ENCODE data around the gene ZDHHC17. TPM values are rescaled to one million over a fixed set of nuclear protein-coding genes. Genes with fewer than 3 reads are reported as not detected.

The ZDHHC17 gene
- total RNA-seq, 1 donor from 2014 or later = 51.5 TPM

DNA sequence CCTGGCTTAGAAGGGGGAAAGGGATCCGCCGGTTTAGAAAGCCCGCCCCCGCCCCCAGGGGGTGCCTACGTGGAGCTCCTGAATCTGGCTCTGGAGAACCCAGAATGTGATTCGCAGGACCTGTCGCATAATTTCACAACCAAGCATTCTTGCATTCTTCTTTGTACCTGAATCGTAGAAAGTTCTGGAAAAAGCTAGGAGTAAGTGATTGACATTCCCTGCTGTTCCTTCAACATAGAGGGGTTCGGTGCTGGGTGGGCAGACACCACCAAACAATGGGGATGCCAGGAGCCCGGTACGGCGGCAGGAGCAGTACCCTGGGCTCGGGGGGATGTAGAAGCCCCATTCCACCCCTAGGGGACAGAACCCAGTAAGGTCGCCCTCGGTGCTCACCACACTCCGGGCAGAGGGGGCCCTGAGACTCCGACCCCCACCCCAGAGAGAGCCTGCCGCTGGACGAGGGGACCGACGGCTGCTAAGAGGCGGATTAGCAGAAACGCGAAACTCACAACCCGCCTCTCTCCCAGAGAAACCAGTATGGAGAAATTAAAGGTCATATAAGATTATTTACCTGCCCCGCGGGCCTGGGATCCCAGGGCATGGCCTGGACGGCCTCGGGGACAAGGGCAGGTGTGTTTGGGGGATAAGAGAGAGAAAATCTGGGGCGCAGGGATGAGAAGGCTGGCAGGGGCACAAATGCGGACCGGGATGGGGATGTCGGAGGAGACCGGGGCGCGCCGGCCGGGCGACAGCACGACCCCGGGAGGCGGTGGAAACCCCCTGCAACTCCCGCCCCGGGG is 114.4 kb downstream of the ZDHHC17 start:
- DNase-seq (ENCODE audit: low spot score) = peak; percentile 45

DNA sequence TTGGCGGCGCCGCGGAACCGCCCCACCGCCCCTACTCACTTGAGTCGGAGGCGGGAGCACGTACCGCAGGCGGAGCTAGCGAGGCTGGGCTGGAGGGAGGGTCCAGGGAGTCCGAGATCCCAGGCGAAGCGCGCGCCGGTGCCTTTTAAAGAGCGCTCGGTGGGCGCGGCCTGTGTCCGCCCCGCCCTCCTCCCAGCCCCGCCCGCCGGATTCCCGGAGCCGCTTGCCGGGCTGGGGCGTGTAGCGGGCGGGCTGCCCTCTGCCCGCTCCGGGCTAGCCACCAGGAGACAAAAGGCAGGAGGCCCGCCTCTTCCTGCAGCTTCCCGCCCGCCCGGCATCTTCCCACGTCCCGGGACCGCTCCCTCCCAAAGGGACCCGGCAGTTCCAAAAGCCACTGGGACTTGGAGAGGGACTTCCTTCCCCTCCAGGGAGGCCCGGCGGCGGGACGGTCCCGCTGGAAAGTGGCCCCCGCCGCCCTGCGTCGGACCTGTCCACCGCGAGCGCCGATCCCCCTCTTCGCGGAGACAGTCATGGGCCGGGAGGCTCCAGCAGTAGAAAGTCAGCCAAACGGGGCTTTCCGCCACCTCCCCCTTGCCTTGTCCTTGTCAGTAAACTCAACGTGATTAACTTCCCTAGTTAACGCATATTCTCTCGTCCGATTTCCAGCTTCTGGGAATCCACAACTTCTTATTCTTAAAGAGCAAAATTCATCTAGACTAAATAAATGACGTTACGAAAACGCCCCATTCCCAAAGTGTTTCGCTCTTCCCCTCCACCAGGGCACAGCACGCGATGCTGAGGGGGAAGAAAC is 115.2 kb downstream of the ZDHHC17 start, which contains the start of gene CSRP2:
TSS of gene CSRP2 (minus strand) at position 121 of the 811 bp plus-strand sequence. CDS start 12,759 bp downstream, outside the sequence.
- peak; percentile 91 for DNase-seq (ENCODE audit: low spot score)

DNA sequence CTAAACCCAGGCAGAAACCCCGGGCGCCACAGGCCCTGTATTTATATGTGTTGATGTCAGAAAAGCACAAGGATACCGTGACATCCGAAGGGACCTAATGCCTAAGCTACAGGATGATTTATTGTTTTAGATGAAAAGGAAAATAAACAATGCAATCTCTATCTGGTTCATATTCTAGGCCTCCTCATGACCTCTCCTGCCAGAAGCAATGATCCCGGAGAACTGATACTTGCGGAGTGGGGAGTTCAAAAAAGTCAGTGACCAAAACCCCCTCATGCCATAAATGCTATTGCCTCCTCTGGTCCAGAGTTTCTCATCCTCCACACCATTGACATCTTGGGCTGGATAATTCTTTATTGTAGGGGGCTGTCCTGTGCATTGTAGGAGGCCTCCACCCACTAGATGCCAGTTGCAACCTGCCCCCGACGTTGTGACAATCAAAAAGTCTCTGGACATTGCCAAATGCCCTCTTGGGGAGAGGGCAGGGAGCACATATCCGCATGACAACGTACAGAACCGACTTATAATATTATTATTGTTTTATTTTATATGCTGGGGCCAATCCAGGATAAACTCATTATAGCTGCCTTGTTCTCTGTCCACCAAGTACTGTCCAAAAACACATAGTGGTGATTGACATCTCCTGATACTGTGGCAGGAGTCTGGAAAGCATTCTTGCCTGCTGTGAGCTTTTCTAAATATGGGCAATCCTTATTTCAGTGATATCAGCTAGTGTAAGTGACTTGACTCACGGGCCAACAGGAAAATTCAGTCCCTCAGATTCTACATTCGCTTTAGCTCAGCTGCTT is 116.0 kb downstream of the ZDHHC17 start:
- no peak for DNase-seq (ENCODE audit: low spot score)

DNA sequence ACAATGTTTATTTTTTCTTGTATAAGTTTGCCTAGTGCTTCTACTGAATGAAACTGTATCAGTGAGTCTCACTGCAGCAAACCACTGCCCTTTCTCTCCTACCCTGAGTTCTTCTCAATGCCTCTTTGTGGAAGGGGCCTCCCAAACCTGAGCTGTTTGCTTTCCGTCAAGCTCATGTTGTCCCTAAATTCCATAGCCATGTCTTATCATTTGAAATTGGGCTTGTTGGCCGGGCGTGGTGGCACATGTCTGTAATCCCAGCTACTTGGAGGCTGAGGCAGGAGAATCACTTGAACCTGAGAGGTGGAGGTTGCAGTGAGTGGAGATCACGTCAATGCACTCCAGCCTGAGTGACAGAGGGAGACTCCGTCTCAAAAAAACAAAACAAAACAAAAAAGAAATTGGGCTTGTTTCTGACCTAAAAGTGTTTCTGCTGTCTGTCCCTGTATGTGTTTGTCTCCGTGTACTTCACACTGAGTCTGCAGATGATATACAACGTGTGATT is 116.7 kb downstream of the ZDHHC17 start:
- no peak for DNase-seq (ENCODE audit: low spot score)

DNA sequence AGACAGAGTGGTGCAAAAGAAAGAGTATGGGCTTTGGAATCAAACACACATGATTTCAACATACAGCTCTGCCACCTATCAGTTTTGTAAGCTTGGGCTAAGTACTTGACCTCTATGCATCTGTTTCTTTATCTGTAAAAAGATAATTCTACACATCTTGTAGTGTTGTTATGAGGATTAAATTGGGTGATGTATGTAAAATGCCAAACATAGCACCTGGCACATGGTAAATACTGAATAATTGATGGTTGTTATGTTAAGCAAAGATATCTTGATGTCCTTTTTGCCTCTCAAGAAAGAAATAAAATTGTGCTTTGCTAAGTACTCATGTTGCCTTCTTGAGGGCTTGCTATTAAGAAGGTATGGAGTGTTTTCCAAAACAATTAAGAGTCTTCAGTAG is 117.2 kb downstream of the ZDHHC17 start:
- no peak for DNase-seq (ENCODE audit: low spot score)

DNA sequence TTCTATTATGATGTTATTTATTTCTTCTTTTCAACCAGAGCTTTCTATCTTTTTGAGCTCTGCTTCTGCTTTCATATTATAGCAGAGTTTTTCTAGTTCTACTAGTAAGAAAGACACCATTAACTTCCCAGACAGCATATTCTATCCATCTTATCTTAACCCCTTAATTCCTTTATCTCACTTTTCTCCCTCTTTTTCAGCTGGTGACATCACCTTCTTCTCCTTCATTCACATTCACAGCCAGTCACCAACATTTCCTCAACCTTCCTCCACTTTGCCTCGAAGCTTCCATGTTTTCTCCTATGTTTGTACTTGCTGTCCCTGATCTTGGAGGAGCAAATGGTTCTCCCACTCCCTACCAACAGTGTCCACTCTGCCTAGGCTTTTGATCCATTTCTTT is 118.5 kb downstream of the ZDHHC17 start:
- no peak for DNase-seq (ENCODE audit: low spot score)

DNA sequence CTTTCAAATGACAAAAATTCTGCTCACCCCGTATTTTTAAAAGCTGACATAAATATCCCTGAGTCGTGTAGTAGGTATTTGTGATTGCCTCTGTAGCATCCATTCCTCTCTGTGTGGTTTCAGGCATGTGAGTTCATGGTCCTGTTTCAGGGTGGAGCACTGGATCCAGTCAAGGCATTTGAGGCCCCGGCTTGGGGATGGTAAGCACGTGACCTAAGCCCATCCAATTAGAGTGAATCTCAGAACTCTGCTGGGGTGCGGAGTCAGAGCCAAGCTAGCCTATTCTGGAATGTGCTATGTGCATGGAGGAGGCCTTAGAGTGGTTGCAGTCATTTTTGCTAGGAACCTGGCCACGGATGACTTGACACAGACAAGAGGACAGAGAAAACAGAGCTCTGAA is 119.2 kb downstream of the ZDHHC17 start:
- DNase-seq (ENCODE audit: low spot score) = no peak

DNA sequence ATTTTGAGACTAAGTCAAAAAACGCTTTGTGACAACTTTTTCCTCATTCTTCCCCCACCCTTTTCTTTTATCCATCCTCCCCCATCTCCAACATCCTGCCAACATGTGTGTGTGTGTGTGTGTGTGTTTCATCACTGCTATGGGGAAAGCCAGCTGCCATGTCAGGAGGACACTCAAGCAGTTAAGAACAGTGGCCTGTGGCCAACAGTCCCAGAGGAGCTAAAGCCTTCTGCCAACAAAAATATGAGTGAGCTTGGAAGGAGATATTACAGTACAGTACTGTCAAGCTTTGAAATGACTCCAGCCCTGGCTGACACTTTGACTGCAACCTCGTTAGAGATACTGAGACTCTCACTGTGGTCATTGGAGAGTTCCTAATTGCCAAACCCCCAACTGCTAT is 119.9 kb downstream of the ZDHHC17 start:
- no peak for DNase-seq (ENCODE audit: low spot score)

DNA sequence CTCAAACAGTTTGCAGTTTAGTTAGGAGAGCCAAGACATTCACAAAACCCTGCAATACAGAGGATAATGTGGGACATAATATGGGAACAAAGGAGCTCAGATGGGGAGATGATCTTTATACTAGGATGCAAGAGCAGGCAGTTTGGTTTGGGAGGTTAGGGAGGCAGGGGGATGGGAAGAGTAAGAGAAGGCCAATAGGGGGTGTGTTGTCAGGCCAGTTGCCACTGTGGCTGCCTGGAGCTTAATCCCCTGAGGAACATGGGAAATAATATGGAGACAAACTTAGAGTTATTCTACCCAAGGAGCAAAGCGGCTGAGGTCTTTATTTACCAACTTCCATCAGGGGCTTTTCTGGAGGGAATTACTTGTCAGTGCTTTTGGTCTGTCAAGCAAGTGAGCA is 124.9 kb downstream of the ZDHHC17 start:
- no peak for DNase-seq (ENCODE audit: low spot score)

DNA sequence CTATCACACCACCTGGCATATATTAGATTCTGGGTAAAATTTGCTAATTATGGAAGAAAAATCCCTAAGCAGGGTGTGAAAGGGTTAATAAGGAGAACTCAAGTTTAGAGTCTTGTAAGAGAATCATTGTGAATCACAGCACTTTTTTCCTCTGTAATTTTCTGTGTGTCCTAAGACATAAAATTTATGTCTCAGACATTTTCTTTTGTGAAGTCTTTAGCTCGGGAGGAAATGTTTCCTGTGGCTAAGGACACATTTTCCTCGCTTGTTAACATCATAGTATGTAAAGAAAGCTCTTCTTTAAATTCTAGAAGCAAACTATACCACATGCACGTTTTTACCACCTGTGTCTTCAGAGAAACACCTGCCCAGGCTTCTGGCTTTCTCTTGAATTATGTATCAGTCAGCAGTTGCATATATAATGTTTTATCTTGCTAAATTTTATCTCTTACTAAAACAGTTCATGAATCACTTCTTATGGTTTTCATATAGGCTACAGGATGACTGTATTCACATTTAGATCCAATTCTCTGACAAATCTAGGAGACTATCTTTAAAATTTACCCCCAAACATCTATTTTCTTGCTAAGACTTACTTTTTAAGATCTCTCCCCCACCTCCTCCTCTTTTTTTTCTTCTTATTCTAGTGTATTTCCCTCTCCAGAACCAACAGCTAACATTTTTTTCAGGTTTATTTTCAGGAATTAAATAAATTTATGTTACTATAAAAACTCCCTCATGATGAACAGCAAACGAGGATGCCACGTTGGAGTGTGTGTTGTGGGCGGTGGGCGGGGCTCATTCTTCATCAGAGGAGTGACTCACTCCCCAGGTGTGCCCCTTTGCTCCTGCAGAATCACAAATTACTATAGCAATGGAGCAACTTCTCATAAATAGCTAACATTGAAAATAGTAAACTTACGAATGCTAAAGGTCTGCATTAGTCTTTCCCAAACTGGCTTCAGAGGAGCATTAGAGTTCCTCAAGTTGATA is 126.5 kb downstream of the ZDHHC17 start:
- no peak for DNase-seq (ENCODE audit: low spot score)

DNA sequence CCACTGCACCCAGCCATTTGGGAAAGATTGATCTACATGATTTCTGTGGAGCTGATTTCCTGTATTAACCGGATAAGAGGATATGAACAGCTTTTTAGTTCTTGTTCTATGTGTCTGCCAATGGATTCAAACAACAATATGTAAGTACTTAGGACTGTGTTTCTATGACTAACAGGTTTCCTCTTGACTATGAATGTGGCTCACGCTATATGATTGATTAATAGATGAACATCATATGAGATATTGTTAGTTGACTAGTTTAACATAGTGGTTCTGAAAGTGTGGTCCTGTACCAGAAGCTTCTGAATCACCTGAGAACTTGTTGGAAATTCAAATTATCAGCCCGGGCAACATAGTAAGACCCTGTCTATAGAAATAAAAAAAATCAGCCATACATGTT is 127.7 kb downstream of the ZDHHC17 start:
- DNase-seq (ENCODE audit: low spot score) = no peak

DNA sequence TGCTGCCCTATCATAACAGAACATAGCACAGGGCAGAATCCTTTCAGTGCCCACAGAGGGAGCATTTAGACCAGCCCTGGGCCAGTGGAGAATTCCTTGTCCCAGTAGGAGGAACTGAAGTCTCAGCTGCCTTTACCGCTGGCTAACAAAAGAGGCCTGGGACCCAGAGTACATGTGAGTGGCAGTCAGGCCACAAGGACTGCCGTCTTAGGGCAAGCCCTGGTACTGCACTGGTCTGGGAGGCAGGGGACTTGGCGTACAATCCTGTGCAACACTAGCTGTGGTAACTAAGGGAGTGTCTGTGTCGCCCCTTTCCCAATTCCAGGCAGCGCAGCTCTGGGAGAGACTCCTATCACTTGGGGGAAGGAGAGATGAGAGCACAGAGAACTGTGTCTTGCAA is 131.9 kb downstream of the ZDHHC17 start:
- DNase-seq (ENCODE audit: low spot score) = no peak

DNA sequence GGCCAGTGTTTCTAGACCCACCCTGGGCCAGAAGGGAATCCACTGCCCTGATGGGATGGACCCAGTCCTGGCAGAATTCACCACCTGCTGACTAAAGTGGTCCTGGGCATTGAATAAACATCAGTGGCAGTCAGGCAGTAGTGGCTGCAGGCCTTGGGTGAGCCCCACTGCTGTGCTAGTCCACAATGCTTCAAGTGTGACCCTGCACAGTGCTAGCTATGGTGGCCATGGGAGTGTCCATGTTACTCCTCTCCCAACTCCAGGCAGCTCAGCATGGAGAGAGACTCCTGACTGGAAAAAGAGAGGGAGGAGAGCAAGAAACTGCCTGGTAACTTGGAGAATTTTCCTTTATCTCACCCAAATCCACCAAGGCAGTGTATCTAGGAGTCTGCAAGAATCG is 132.4 kb downstream of the ZDHHC17 start:
- no peak for DNase-seq (ENCODE audit: low spot score)

DNA sequence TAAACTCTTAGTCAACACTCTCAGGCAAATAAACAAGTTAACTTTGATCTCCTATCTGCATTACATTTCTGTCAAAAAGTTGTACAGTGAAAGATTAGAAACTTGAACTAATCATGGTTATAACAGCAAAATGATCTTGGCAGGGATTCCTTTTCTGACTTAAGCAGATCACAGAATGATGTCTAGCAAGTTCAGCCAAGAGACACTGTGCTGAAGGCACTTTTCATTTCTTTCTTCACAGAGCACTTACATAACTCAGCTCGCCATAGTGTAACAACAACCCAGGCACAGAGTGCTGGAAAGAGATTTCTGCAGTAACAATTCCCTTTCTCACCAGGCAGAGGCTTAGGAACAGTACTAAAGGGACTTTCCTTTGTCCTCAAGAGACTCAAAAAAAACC is 134.5 kb downstream of the ZDHHC17 start:
- no peak for DNase-seq (ENCODE audit: low spot score)

DNA sequence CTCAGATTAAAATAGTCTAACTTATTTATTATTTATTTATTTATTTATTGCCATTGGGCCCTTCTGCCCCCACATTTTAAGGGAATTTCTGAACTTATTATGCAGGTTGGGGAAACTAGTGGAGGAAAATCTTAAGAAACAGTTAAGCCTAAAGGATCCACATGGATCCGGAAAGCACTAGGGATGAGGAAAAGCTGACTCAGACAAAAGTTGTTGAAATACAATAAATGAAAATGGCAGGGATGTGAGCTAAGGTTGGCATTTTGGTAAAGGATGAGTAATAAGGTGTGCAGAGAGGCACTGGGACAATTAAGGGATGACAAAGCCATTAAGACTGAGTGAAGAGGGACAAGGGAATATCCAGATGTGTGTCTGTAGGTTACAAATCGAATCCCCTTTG is 135.6 kb downstream of the ZDHHC17 start:
- DNase-seq (ENCODE audit: low spot score) = no peak

DNA sequence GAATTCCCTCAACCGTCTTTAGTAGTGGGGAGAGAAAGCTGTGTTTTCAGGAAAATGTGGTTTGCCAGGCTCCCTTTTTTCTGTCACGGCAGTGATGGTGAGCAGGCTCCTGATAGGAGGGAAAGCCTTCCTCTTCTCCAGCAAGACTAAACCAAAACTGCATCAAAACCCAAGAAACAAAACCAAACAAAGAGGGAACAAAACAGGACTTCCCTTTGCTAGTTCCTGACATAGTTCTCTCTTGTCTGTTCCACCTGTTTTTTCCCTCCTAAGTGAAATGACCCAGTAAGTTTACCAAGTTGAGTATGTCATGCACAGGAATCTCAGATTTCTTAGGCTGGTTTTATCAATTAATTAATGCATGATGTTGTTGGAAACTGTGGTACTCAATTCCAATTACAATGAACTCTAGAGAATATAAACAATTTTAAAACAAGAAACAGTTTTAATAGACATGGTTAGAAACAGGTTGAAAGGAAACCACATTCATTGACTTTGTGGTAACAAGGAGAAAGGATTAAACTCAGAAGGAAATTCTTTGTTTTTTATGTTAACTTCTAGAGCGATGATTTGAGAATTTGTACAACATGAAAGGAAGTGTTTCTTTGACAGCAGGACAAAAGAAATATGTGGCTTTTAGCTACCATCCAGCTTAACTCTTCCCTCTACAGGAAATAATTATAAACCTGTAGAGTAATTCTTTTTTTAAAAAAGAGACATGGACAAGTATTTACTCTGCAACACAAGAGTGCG is 137.9 kb downstream of the ZDHHC17 start:
- DNase-seq (ENCODE audit: low spot score) = no peak
